Glutamatergic neuron (in vitro differentiated cells): ENCODE measurements around the gene TTC39C. TPM values are rescaled to one million over a fixed set of nuclear protein-coding genes. Genes with fewer than 3 reads are reported as not detected.
"Not testable (repeated sequence)": the region's sequence is repeated elsewhere in the genome, so short reads cannot be mapped to it uniquely, and the experiment has no call there.

ENCODE experiments used
- DNase-seq: peaks from one replicate; pipeline ENCODE4 v3.0.0; 2022
- H3K27ac Mint-ChIP-seq: one replicate; pipeline ENCODE4 v1.8.0; 2020; ENCODE audit warnings: mild to moderate bottlenecking, mixed read lengths, inconsistent platforms; ENCODE audit not compliant: unreplicated experiment
- H3K27me3 Mint-ChIP-seq: one replicate; pipeline ENCODE4 v1.8.0; 2020; ENCODE audit warnings: mild to moderate bottlenecking, moderate library complexity, mixed read lengths, inconsistent platforms; ENCODE audit not compliant: unreplicated experiment
- H3K36me3 Mint-ChIP-seq: one replicate; pipeline ENCODE4 v1.8.0; 2020; ENCODE audit warnings: mild to moderate bottlenecking, mixed read lengths, inconsistent platforms; ENCODE audit not compliant: unreplicated experiment
- H3K4me1 Mint-ChIP-seq: one replicate; pipeline ENCODE4 v1.8.0; 2020; ENCODE audit warnings: mild to moderate bottlenecking, low read depth, mixed read lengths, inconsistent platforms; ENCODE audit not compliant: unreplicated experiment
- H3K4me3 Mint-ChIP-seq: one replicate; pipeline ENCODE4 v1.8.0; 2020; ENCODE audit warnings: mild to moderate bottlenecking, mixed read lengths, inconsistent platforms; ENCODE audit not compliant: unreplicated experiment
- H3K9me3 Mint-ChIP-seq: one replicate; pipeline ENCODE4 v1.8.0; 2020; ENCODE audit warnings: mild to moderate bottlenecking, moderate library complexity, mixed read lengths, inconsistent platforms; ENCODE audit not compliant: unreplicated experiment
- total RNA-seq: library from RNA; stranded (reverse); fragmentation: NEBNext Ultra II Directional; extraction: Animal tissue kit (Norgen Biotek cat#: 25700); gene quantifications from one replicate; pipeline ENCODE4 v1.2.1, GENCODE V29; 2021; ENCODE audit not compliant: unreplicated experiment
- TF ChIP-seq, protein P1 (sequence below): fragments of 200-600 bp; sonication (generic); IDR thresholded peaks from one replicate; pipeline ENCODE4 v1.5.0; 2021; ENCODE audit not compliant: partially characterized antibody, unreplicated experiment

TTC39C gene
- total RNA-seq, 1 donor from 2014 or later: 29.2 TPM

DNA sequence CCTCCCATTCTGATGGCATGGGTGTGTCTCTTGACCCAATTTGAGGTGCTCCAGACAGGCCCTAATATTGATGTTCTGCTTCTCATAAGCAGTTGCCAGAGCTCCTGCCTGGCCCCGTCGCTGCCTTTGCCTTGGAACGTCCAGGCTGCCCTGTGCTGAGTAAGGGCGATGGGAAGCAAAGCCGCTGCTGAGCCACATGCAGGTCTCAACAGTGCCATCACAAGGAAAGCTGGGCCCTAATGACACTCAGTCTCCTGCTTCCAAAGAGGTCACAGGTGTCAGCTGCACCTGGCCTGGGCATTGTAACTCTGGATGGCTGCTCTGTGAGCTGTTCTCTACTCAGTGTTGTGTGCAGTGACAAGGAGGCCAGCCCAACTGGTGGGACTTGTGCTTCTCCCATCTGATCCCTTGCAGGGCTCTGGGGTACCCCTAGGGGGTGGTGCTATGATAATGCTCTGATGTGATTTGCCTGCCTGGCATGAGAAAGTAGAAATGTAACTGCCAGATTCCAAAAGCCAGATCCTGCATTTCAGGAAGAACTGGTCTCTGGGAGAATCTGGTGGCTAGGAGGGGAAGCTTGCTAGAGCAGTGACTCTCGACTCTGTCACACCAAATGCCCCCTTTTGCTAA, 8.7 kb downstream of the TTC39C start:
- TF ChIP-seq, protein P1, sequence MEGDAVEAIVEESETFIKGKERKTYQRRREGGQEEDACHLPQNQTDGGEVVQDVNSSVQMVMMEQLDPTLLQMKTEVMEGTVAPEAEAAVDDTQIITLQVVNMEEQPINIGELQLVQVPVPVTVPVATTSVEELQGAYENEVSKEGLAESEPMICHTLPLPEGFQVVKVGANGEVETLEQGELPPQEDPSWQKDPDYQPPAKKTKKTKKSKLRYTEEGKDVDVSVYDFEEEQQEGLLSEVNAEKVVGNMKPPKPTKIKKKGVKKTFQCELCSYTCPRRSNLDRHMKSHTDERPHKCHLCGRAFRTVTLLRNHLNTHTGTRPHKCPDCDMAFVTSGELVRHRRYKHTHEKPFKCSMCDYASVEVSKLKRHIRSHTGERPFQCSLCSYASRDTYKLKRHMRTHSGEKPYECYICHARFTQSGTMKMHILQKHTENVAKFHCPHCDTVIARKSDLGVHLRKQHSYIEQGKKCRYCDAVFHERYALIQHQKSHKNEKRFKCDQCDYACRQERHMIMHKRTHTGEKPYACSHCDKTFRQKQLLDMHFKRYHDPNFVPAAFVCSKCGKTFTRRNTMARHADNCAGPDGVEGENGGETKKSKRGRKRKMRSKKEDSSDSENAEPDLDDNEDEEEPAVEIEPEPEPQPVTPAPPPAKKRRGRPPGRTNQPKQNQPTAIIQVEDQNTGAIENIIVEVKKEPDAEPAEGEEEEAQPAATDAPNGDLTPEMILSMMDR: peak; percentile 35
- no peak for DNase-seq
- H3K4me1 Mint-ChIP-seq: peaks cover under 1% of the 10 kb centered on the region
- no peak overlapping the region for H3K4me3 Mint-ChIP-seq
- H3K36me3 Mint-ChIP-seq: no peaks in the 10 kb centered on the region
- no peak overlapping the region for H3K27ac Mint-ChIP-seq
- H3K9me3 Mint-ChIP-seq: no peaks in the 10 kb centered on the region
- peaks cover 2% of the 10 kb centered on the region for H3K27me3 Mint-ChIP-seq

DNA sequence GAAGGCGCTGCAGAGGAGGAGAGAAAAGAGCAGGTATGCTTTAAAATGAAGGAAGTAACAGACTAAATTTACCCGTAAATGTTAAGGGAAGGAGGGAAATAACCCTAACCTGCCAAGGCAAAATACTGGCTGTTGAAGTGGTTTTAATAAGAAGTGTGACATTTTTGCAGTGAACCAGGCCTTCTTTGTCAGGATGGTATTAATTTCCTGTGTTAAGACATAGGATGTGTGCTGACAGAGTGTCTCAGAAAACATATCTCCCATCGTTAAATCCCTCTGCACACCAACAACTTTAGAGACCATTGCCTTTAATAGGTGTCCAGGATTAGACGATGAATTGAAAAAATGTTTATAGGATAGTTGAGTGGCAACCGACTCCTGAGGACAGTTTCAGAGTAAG, 9.9 kb downstream of the TTC39C start:
- H3K27ac Mint-ChIP-seq: no peak overlapping the region
- H3K27me3 Mint-ChIP-seq: peaks cover 2% of the 10 kb centered on the region
- no peaks in the 10 kb centered on the region for H3K36me3 Mint-ChIP-seq
- no peak for DNase-seq
- TF ChIP-seq, protein P1: no peak
- H3K4me1 Mint-ChIP-seq: no peaks in the 10 kb centered on the region
- H3K9me3 Mint-ChIP-seq: no peaks in the 10 kb centered on the region
- H3K4me3 Mint-ChIP-seq: no peak overlapping the region

DNA sequence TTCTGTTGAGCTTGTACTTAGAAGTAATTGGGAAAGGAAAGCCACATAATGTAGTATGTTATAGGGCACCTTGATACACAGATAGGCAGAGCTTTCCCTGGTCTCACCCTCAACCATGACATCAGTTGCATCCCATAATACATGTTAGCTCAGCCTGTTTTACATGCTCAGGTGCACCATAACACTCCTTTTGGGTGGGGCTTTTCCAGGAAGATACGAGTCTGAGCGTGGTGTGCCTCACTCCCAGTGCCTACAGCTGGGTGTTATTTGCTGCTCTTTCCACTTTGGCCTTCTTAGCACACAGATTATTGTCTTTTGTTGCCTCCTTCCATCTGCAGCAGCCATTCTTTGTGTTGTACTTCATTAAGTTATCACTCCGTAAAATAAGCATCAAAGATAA, 11.9 kb downstream of the TTC39C start:
- DNase-seq: no peak
- Mint-ChIP-seq H3K27me3 (peaks cover 2% of the 10 kb centered on the region), H3K36me3 (no peaks in the 10 kb centered on the region), H3K4me3 (no peak overlapping the region), H3K4me1 (peaks cover 4% of the 10 kb centered on the region), H3K27ac (no peak overlapping the region), H3K9me3 (no peaks in the 10 kb centered on the region)
- TF ChIP-seq, protein P1: no peak

DNA sequence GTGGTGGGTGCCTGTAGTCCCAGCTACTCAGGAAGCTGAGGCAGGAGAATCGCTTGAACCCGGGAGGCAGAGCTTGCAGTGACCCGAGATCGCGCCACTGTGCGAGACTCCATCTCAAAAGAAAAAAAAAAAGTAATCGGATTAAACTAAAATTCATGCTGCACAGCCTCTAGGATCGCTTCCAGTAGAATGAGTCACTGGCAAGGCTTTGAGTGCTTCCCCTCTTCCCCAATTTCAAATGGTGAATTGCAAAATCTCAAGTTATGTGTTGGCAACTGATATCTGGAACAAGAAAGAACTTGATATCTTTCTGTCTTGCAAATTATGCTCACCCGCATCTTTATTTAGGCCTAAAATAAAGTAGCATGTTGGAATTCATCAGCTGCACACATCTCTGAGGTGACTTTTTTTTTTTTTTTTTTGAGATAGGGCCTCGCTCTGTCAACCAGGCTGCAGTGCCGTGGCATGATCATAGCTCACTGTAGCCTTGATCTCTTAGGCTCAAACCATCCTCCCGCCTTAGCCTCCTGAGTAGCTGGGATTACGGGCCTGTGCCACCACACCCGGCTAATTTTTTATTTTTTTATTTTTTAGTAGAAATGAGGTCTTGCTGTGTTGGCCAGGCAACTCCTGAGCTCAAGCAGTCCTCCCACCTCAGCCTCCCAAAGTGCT, 12.7 kb downstream of the TTC39C start:
- H3K9me3 Mint-ChIP-seq: no peaks in the 10 kb centered on the region
- no peak for DNase-seq
- peaks cover 4% of the 10 kb centered on the region for H3K4me1 Mint-ChIP-seq
- no peak overlapping the region for H3K4me3 Mint-ChIP-seq
- TF ChIP-seq, protein P1: no peak
- peaks cover 2% of the 10 kb centered on the region for H3K27me3 Mint-ChIP-seq
- no peak overlapping the region for H3K27ac Mint-ChIP-seq
- no peaks in the 10 kb centered on the region for H3K36me3 Mint-ChIP-seq

DNA sequence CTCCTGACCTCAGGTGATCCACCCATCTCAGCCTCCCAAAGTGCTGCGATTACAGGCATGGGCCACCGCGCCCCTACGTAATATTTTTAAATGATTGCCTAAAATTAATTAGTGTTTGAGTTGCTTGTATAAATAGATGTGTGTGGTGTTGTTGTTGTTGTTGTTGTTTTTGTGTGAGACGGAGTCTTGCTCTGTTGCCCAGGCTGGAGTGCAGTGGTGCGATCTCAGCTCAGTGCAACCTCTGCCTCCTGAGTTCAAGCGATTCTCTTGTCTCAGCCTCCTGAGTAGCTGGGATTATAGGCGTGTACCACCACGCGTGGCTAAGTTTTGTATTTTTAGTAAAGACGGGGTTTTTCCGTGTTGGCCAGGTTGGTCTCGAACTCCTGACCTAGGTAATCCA, 14.4 kb downstream of the TTC39C start:
- H3K27me3 Mint-ChIP-seq, H3K9me3 Mint-ChIP-seq, H3K36me3 Mint-ChIP-seq, H3K4me3 Mint-ChIP-seq, H3K27ac Mint-ChIP-seq, DNase-seq: not testable (repeated sequence)
- peaks cover 11% of the 10 kb centered on the region for H3K4me1 Mint-ChIP-seq
